KMS-11 (cell line): Measurements from ENCODE around the gene PDZD2.
"Not testable (repeated sequence)": the region's sequence is repeated elsewhere in the genome, so short reads cannot be mapped to it uniquely, and the experiment has no call there.

Experiments used
- H2AFZ ChIP-seq: fragments of 200-600 bp; sonication (generic); 2 replicates; pipeline ENCODE4 v1.6.1; 2016; ENCODE audit warnings: antibody characterized with exemption, mixed run types, low read depth
- H3K27ac ChIP-seq: fragments of 200-600 bp; sonication (generic); 2 replicates; pipeline ENCODE4 v1.6.1; 2016; ENCODE audit warnings: mild to moderate bottlenecking, mixed run types
- H3K27me3 ChIP-seq: fragments of 200-600 bp; sonication (generic); 2 replicates; pipeline ENCODE4 v1.6.1; 2017; ENCODE audit warnings: mild to moderate bottlenecking, low read depth, mixed run types, moderate library complexity; ENCODE audit not compliant: insufficient read depth
- H3K36me3 ChIP-seq: fragments of 200-600 bp; sonication (generic); 2 replicates; pipeline ENCODE4 v1.6.1; 2017; ENCODE audit warnings: mild to moderate bottlenecking, mixed run types; ENCODE audit not compliant: insufficient read depth
- H3K4me1 ChIP-seq: fragments of 200-600 bp; sonication (generic); 2 replicates; pipeline ENCODE4 v1.6.1; 2016; ENCODE audit warnings: mild to moderate bottlenecking, low read depth, mixed run types; ENCODE audit not compliant: poor library complexity, severe bottlenecking
- H3K4me2 ChIP-seq: fragments of 200-600 bp; sonication (generic); 2 replicates; pipeline ENCODE4 v1.7.0; 2016; ENCODE audit warnings: mild to moderate bottlenecking, mixed run types
- H3K4me3 ChIP-seq: fragments of 200-600 bp; sonication (generic); IDR thresholded peaks from 2 replicates; pipeline ENCODE4 v1.6.1; 2017; ENCODE audit warnings: low read depth, low read length, mixed read lengths; ENCODE audit not compliant: insufficient read depth
- H3K79me2 ChIP-seq: fragments of 200-600 bp; sonication (generic); 2 replicates; pipeline ENCODE4 v1.6.1; 2016; ENCODE audit warnings: low read depth, mixed run types; ENCODE audit not compliant: insufficient read depth
- H3K9ac ChIP-seq: fragments of 200-600 bp; sonication (generic); 2 replicates; pipeline ENCODE4 v1.6.1; 2016; ENCODE audit warnings: mild to moderate bottlenecking, mixed run types
- H4K20me1 ChIP-seq: fragments of 200-600 bp; sonication (generic); 2 replicates; pipeline ENCODE4 v1.6.1; 2016; ENCODE audit warnings: mild to moderate bottlenecking, mixed run types; ENCODE audit not compliant: insufficient read depth
- CTCF ChIP-seq: fragments of 200-600 bp; sonication (generic); conservative IDR thresholded peaks from 2 replicates; pipeline ENCODE4 v1.6.1; 2017; ENCODE audit warnings: low read depth, mild to moderate bottlenecking, antibody characterized with exemption, low read length, moderate library complexity, mixed read lengths

PDZD2 gene

GRCh38 chr5:31731016-31731415, 92.1 kb downstream of the PDZD2 start:
- Histone ChIP-seq H3K27me3 (no peaks in the 10 kb centered on the region), H3K4me1 (no peaks in the 10 kb centered on the region), H3K4me3 (no peak overlapping the region), H3K27ac (no peak overlapping the region), H3K4me2 (no peak overlapping the region), H3K36me3 (no peaks in the 10 kb centered on the region), H4K20me1 (no peaks in the 10 kb centered on the region), H3K79me2 (no peaks in the 10 kb centered on the region), H3K9ac (no peak overlapping the region), H2AFZ (no peak overlapping the region)
- no peak for TF ChIP-seq CTCF

GRCh38 chr5:31731710-31732301, 92.9 kb downstream of the PDZD2 start:
- H3K27me3 ChIP-seq: no peaks in the 10 kb centered on the region
- H2AFZ ChIP-seq: no peak overlapping the region
- H3K4me3 ChIP-seq: no peak overlapping the region
- no peaks in the 10 kb centered on the region for H3K36me3 ChIP-seq
- H3K4me2 ChIP-seq: no peak overlapping the region
- no peak overlapping the region for H3K27ac ChIP-seq
- H3K9ac ChIP-seq: no peak overlapping the region
- H3K79me2 ChIP-seq: no peaks in the 10 kb centered on the region
- TF ChIP-seq CTCF: no peak
- H4K20me1 ChIP-seq: no peaks in the 10 kb centered on the region
- H3K4me1 ChIP-seq: no peaks in the 10 kb centered on the region

GRCh38 chr5:31732821-31733220, 93.9 kb downstream of the PDZD2 start:
- not testable (repeated sequence) for H3K4me1 ChIP-seq, H4K20me1 ChIP-seq, H2AFZ ChIP-seq, H3K27me3 ChIP-seq, H3K36me3 ChIP-seq, H3K27ac ChIP-seq, H3K79me2 ChIP-seq, H3K4me2 ChIP-seq, H3K9ac ChIP-seq, H3K4me3 ChIP-seq

- no peaks in the 10 kb centered on the region for H3K79me2 ChIP-seq
- H2AFZ ChIP-seq: no peak overlapping the region
- no peak overlapping the region for H3K4me3 ChIP-seq
- H3K27me3 ChIP-seq: no peaks in the 10 kb centered on the region
- H4K20me1 ChIP-seq: no peaks in the 10 kb centered on the region
- no peak overlapping the region for H3K27ac ChIP-seq
- no peak for TF ChIP-seq CTCF
- H3K4me2 ChIP-seq: no peak overlapping the region
- no peaks in the 10 kb centered on the region for H3K36me3 ChIP-seq
- no peaks in the 10 kb centered on the region for H3K4me1 ChIP-seq
- no peak overlapping the region for H3K9ac ChIP-seq
Measured at GRCh38 chr5:31733371-31733770, 94.4 kb downstream of the PDZD2 start.

GRCh38 chr5:31736127-31736526, 97.2 kb downstream of the PDZD2 start:
- Histone ChIP-seq H3K4me1 (no peaks in the 10 kb centered on the region), H3K4me2 (no peak overlapping the region), H3K79me2 (no peaks in the 10 kb centered on the region), H3K27ac (no peak overlapping the region), H2AFZ (no peak overlapping the region), H3K4me3 (no peak overlapping the region), H3K27me3 (no peaks in the 10 kb centered on the region), H3K9ac (no peak overlapping the region), H4K20me1 (no peaks in the 10 kb centered on the region), H3K36me3 (no peaks in the 10 kb centered on the region)
- TF ChIP-seq CTCF: no peak
